ENCODE results near the gene COX6B2. TPM values are rescaled to one million over a fixed set of nuclear protein-coding genes. Genes with fewer than 3 reads are reported as not detected.

The COX6B2 gene
- total and polyA plus RNA-seq, 12 donors = not detected

DNA sequence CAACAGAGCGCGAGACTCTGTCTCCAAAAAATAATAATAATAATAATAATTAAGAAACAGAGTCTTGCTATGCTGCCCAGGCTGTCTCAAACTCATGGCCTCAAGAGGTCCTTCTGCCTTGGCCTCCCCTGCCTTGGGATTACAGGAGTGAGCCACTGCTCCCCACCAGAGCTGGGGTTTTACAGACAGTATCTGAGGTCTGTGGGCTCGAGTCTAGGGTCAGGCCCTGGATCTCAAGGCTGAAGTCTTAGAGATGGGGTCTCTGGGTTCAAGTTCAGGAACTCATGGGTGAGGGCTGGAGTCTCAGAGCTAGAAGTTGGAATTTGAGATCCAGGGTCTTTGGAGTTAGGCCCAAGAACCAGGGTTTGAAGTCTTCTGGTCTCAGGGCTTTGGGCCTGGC, 12.3 kb upstream of the COX6B2 start:
- Histone ChIP-seq H3K36me3 (no peaks in the 10 kb centered on the region), H3K9me3 (no peaks in the 10 kb centered on the region), H3K4me1 (peaks cover 3 to 17% (median 8%) of the 10 kb centered on the region in 9 donors), H3K4me3 (no peak overlapping the region), H3K27me3 (peaks cover 22 to 65% (median 50%) of the 10 kb centered on the region in 7 donors), H3K27ac (no peak overlapping the region)
- intact Hi-C loops (cut with DNase I) = no loop called here
- 79 to 81% methylated on average over 3 of the region's 3 CpGs for WGBS, 2 donors
- DNase-seq = no peak
- TF ChIP-seq, protein P1, sequence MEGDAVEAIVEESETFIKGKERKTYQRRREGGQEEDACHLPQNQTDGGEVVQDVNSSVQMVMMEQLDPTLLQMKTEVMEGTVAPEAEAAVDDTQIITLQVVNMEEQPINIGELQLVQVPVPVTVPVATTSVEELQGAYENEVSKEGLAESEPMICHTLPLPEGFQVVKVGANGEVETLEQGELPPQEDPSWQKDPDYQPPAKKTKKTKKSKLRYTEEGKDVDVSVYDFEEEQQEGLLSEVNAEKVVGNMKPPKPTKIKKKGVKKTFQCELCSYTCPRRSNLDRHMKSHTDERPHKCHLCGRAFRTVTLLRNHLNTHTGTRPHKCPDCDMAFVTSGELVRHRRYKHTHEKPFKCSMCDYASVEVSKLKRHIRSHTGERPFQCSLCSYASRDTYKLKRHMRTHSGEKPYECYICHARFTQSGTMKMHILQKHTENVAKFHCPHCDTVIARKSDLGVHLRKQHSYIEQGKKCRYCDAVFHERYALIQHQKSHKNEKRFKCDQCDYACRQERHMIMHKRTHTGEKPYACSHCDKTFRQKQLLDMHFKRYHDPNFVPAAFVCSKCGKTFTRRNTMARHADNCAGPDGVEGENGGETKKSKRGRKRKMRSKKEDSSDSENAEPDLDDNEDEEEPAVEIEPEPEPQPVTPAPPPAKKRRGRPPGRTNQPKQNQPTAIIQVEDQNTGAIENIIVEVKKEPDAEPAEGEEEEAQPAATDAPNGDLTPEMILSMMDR (IDR thresholded peaks at IDR 0.05) = no peak
- no peak for ATAC-seq

DNA sequence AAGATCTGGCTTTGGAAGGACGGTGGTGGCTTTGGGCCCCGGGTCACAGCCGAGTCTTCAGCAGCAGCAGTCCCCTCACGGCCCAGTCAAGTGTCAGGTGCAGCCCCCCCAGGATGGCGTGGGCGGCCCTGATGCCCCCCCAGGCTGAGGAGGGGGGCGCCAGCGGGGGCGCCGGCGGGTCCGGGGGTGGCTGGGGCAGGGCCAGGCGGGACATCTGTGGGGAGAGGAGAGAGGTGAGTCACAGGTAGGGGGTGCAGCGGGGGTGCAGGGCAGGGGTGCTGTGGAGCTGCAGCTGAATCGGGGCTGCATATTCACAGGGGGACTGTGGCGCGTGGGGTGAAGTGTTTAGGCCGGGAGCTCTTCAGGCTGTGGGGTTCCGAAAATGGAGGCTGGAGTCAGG, 11.4 kb upstream of the COX6B2 start:
- intact Hi-C loops (cut with DNase I) = no loop called here
- TF ChIP-seq, protein P1 (IDR thresholded peaks at IDR 0.05) = no peak
- 71 to 73% methylated on average over 19 of the region's 19 CpGs for WGBS, 2 donors
- Histone ChIP-seq H3K36me3 (no peaks in the 10 kb centered on the region), H3K27ac (no peak overlapping the region), H3K27me3 (peaks cover 22 to 61% (median 42%) of the 10 kb centered on the region in 7 donors), H3K4me1 (peaks cover 3 to 17% (median 8%) of the 10 kb centered on the region in 9 donors), H3K9me3 (no peaks in the 10 kb centered on the region), H3K4me3 (no peak overlapping the region)
- ATAC-seq (no peak), DNase-seq (no peak)

DNA sequence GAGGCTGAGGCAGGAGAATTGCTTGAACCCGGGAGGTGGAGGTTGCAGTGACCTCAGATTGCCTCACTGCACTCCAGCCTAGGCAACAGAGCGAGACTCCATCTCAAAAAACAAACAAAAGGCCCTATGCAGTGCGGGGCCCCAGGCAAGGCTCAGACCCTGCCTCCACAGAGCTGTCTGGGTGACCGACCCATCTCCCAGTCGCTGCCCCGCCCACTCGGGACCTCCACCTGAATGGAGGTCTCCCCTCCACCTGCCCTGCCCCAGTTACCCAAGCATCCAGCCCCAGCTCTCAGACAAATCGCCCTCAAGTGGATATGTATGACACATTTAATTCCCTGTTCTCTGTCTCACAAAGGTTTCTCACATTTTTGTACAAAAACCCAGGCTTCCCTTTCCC, 10.7 kb upstream of the COX6B2 start:
- Histone ChIP-seq H3K9me3 (no peaks in the 10 kb centered on the region), H3K36me3 (no peaks in the 10 kb centered on the region), H3K4me3 (no peak overlapping the region), H3K4me1 (peaks cover 3 to 15% (median 6%) of the 10 kb centered on the region in 9 donors), H3K27ac (no peak overlapping the region), H3K27me3 (peaks cover 17 to 55% (median 34%) of the 10 kb centered on the region in 7 donors)
- intact Hi-C loops (cut with DNase I) = no loop called here
- DNase-seq (no peak), ATAC-seq (no peak)
- 86 to 88% methylated on average over 8 of the region's 8 CpGs for WGBS, 2 donors
- TF ChIP-seq, protein P1 (IDR thresholded peaks at IDR 0.05) = no peak

DNA sequence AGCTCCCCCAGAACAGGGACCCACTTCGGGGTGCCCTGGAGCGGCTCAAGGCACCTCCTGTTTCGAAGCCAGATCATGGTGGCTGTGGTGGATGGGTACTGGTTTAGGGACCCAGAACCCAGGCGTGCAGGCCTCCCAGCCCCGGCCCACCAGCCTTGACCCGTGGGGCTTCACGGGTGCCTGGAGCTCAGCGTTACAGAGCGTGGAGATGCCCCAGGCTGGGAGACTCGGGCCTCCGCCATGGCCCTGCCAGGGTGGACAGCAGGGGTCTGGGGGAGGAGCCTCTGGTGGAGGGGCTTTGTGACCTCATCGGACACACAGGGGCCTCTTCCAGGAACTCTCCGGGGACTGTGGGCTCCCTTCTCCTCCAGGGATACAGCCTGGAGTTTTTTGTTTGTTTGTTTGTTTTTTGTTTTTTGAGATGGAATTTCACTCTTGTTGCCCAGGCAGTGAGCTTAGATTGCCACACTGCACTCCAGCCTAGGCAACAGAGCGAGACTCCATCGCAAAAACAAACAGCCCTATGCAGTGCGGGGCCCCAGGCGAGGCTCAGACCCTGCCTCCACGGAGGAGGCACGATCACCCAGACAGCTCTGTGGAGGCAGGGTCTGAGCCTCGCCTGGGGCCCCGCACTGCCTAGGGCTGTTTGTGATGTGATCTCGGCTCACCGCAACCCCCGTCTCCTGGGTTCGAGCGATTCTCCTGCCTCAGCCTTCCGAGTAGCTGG, 8.6 kb upstream of the COX6B2 start, which contains the start of gene GARIN5B:
Gene GARIN5B (minus strand): TSS at position 271 of the 727 bp plus-strand sequence. CDS start 194 bp downstream, at position 77.
- ATAC-seq (no peak), DNase-seq (no peak)
- Histone ChIP-seq H3K9me3 (no peaks in the 10 kb centered on the region), H3K27ac (no peak within 1 kb of the TSS), H3K36me3 (no peaks in the 10 kb centered on the region), H3K27me3 (peaks cover 0 to 42% (median 19%) of the 10 kb centered on the region in 7 donors), H3K4me3 (no peak within 1 kb of the TSS), H3K4me1 (no peaks in the 10 kb centered on the region)
- intact Hi-C loops (cut with DNase I) = loop anchor here in 1 of 10 donors (5.0 kb wide), 1 partner anchor 41 kb away; no protein-coding TSS in a partner anchor
- 77% methylated on average over 27 of the region's 27 CpGs for WGBS, 2 donors
- TF ChIP-seq, protein P1 (IDR thresholded peaks at IDR 0.05) = no peak
